ENCODE measurements around the gene HSF2.
A peak's percentile ranks its signal among the peaks of the same experiment; 100 is the strongest.
"Not testable (repeated sequence)": the region's sequence is repeated elsewhere in the genome, so short reads cannot be mapped to it uniquely, and the experiment has no call there.

Gene HSF2

GRCh38 chr6:122452509-122452908 is 53.1 kb downstream of the HSF2 start:
- no peak for DNase-seq (ENCODE audit: low read depth in 3 of 3)

GRCh38 chr6:122454673-122455072 is 55.2 kb downstream of the HSF2 start:
- no peak for DNase-seq (ENCODE audit: low read depth in 3 of 3)

DNA sequence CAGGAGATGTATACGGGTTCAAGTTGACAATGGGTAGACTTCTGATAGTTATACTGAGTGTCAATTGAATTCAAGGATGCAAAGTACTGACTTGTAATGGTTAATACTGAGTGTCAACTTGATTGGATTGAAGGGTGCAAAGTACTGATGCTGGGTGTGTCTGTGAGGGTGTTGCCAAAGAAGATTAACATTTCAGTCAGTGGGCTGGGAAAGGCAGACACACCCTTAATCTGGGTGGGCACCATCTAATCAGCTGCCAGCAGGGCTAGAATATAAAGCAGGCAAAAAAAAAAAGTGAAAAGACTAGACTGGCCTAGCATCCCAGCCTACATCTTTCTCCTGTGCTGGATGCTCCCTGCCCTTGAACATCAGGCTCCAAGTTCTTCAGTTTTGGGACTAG is 55.7 kb downstream of the HSF2 start:
- DNase-seq (ENCODE audit: low read depth in 3 of 3): not testable (repeated sequence)

DNA sequence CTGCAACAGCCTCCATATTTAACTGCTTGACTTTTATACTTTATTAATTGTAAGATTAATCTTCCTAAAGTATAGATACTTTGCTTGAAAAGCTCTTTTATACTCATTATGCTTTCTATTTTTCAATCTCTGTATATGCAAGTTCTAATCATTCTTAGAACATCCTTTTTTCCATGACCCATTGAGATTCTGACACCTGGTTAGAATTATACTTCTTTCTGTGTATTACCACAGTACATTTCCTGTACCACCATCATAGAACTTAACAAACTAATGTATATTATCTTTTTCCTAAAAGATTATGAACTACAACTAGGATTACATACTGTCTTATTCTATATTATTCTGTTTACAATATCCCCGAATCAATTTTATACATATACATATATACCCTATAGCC is 58.6 kb downstream of the HSF2 start:
- no peak for DNase-seq (ENCODE audit: low read depth in 3 of 3)

- no peak for DNase-seq (ENCODE audit: low read depth in 3 of 3)
Measured at GRCh38 chr6:122459240-122459639, 59.8 kb downstream of the HSF2 start.

DNA sequence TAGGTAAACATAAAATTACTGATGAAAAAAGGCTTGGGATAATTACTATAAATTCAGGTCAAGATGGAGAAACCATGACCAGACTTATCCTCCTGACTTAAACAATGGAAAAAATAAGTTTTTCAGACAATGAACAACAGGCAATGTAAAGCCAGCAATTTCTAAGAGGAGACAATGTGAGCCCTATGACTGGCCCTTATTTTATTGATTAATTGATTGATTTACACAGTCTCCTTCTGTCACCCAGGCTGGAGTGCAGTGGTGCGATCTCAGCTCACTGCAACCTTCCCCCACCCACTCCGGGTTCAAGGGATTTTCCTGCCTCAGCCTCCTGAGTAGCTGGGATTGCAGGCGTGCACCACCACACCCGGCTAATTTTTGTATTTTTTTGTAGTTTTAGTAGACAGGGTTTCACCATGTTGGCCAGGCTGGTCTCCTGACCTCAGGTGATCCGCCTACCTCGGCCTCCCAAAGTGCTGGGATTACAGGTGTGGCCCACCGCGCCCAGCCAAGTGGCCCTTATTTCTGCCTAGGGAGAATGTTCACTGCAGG is 60.5 kb downstream of the HSF2 start:
- DNase-seq (ENCODE audit: low read depth in 3 of 3): not testable (repeated sequence)

DNA sequence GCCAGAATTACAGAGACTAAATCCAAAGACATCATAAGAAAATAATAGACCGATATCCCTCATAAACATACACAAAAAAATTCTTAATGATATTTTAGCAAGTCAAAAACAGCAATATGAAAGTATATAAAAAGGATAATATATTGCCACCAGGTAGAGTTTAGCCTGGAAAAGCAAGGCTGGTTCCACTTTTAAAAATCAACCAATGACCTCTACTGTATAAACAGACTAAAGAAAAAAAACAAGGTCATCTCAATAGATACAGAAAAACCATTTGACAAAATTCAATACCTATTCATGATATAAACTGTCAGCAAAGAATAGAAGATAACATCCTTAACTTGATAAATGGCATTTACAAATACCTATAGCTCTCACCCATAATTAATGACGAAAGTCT is 62.4 kb downstream of the HSF2 start:
- no peak for DNase-seq (ENCODE audit: low read depth in 3 of 3)

GRCh38 chr6:122471107-122472021 is 71.9 kb downstream of the HSF2 start, which contains the start of gene SERINC1:
Gene SERINC1 (minus strand): TSS chr6:122471807. CDS start chr6:122471737, 70 bp downstream.
- peak; percentile 87 to 88 (median 88) for DNase-seq (ENCODE audit: low read depth in 3 of 3)

GRCh38 chr6:122472022-122472340 is 72.5 kb downstream of the HSF2 start:
- no peak for DNase-seq (ENCODE audit: low read depth in 3 of 3)

GRCh38 chr6:122476131-122476530 is 76.7 kb downstream of the HSF2 start:
- no peak for DNase-seq (ENCODE audit: low read depth in 3 of 3)

GRCh38 chr6:122482750-122483080 is 83.3 kb downstream of the HSF2 start:
- no peak for DNase-seq (ENCODE audit: low read depth in 3 of 3)
